Adrenal gland (tissue), 5 donors: ENCODE results near the gene SERPINA1.

ENCODE experiments used
- POLR2A ChIP-seq, 2 donors: fragments of 450-650 bp; IDR thresholded peaks; one replicate each; pipeline ENCODE4 v1.6.1; 2017; ENCODE audit warnings: antibody characterized with exemption in 2 of 2, mild to moderate bottlenecking in 2 of 2, moderate library complexity in 1 of 2
- TF ChIP-seq, protein P1 (sequence below), 6 experiments: fragments of 450-650 bp in 4 of 6; fragments of 200-600 bp in 2 of 6; sonication (generic) in 1 of 6; IDR thresholded peaks; 1 replicate in 5 of 6; 2 replicates in 1 of 6; pipeline versions ENCODE4 v1.5.1 to v1.8.0; 2016 to 2021; ENCODE audit warnings: antibody characterized with exemption in 6 of 6, mild to moderate bottlenecking in 2 of 6, moderate library complexity in 1 of 6
- donor health status: DM: no; HTN: no; CAD: no.

DNA sequence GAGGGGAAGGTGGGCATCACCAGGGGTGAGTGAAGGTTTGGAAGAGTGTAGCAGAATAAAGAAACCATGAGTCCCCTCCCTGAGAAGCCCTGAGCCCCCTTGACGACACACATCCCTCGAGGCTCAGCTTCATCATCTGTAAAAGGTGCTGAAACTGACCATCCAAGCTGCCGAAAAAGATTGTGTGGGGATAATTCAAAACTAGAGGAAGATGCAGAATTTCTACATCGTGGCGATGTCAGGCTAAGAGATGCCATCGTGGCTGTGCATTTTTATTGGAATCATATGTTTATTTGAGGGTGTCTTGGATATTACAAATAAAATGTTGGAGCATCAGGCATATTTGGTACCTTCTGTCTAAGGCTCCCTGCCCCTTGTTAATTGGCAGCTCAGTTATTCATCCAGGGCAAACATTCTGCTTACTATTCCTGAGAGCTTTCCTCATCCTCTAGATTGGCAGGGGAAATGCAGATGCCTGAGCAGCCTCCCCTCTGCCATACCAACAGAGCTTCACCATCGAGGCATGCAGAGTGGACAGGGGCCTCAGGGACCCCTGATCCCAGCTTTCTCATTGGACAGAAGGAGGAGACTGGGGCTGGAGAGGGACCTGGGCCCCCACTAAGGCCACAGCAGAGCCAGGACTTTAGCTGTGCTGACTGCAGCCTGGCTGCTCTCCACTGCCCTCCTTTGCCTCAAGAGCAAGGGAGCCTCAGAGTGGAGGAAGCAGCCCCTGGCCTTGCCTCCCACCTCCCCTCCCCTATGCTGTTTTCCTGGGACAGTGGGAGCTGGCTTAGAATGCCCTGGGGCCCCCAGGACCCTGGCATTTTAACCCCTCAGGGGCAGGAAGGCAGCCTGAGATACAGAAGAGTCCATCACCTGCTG, 7.0 kb downstream of the SERPINA1 start:
- no peak for TF ChIP-seq POLR2A (IDR thresholded peaks at IDR 0.05)
- TF ChIP-seq, protein P1, sequence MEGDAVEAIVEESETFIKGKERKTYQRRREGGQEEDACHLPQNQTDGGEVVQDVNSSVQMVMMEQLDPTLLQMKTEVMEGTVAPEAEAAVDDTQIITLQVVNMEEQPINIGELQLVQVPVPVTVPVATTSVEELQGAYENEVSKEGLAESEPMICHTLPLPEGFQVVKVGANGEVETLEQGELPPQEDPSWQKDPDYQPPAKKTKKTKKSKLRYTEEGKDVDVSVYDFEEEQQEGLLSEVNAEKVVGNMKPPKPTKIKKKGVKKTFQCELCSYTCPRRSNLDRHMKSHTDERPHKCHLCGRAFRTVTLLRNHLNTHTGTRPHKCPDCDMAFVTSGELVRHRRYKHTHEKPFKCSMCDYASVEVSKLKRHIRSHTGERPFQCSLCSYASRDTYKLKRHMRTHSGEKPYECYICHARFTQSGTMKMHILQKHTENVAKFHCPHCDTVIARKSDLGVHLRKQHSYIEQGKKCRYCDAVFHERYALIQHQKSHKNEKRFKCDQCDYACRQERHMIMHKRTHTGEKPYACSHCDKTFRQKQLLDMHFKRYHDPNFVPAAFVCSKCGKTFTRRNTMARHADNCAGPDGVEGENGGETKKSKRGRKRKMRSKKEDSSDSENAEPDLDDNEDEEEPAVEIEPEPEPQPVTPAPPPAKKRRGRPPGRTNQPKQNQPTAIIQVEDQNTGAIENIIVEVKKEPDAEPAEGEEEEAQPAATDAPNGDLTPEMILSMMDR (IDR thresholded peaks at IDR 0.05), result no peak
